PC-3 (cell line): ENCODE measurements around the gene TBXAS1.

ENCODE experiments used
- EZH2phosphoT487 ChIP-seq: fragments of 300-600 bp; sonication (generic); IDR thresholded peaks from 2 replicates; pipeline ENCODE4 v1.6.1; 2018; ENCODE audit warnings: mild to moderate bottlenecking, antibody characterized with exemption, low read length, borderline replicate concordance
- TF ChIP-seq, protein P1 (sequence below): fragments of 300-600 bp; sonication (generic); conservative IDR thresholded peaks from 2 replicates; pipeline ENCODE4 v1.5.1; 2017; ENCODE audit warnings: antibody characterized with exemption, low read depth, mild to moderate bottlenecking, low read length

DNA sequence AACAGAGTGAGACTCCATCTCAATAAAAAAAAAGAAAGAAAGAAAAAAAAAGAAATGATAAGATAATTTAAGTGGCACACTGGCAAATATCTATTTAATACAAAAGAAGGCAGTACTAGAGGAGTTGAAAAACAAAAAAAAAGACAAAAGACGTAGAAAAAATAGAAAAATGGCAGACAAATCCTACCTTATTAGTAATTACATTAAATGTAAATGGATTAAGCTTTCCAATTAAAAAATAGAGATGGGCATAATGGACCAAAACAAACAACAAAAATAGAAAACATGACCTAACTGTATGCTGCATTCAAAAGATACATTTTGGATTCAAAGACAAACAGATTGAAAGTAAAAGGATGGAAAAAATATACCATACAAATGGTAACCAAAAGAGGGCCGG, 239.0 kb downstream of the TBXAS1 start:
- TF ChIP-seq, protein P1, sequence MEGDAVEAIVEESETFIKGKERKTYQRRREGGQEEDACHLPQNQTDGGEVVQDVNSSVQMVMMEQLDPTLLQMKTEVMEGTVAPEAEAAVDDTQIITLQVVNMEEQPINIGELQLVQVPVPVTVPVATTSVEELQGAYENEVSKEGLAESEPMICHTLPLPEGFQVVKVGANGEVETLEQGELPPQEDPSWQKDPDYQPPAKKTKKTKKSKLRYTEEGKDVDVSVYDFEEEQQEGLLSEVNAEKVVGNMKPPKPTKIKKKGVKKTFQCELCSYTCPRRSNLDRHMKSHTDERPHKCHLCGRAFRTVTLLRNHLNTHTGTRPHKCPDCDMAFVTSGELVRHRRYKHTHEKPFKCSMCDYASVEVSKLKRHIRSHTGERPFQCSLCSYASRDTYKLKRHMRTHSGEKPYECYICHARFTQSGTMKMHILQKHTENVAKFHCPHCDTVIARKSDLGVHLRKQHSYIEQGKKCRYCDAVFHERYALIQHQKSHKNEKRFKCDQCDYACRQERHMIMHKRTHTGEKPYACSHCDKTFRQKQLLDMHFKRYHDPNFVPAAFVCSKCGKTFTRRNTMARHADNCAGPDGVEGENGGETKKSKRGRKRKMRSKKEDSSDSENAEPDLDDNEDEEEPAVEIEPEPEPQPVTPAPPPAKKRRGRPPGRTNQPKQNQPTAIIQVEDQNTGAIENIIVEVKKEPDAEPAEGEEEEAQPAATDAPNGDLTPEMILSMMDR: no peak
- no peak for TF ChIP-seq EZH2phosphoT487
